Measurements from ENCODE around the gene SETD2.

GRCh38 chr3:47042231-47042791 lies 121.6 kb downstream of the SETD2 start:
- no peak for TF ChIP-seq CTCF (IDR thresholded peaks at IDR 0.05 in 4 of 5, conservative IDR thresholded peaks at IDR 0.05 in 1 of 5)
- no peak for TF ChIP-seq POLR2A (IDR thresholded peaks at IDR 0.05)

All from gastrocnemius medialis (tissue), 4 donors.